HEK293 (cell line): ENCODE results near the gene MASP1.

ENCODE experiments used
- CTCF ChIA-PET: fragments of 350-600 bp; formaldehyde crosslinking; extraction: SDS; loops from one replicate; lab custom pipeline; 2021; ENCODE audit warnings: antibody characterized with exemption; lab: Yijun Ruan, JAX
- POLR2A ChIA-PET: fragments of 300-600 bp; formaldehyde crosslinking; extraction: SDS; loops from one replicate; lab custom pipeline; 2020; ENCODE audit warnings: antibody characterized with exemption, inconsistent platforms; lab: Yijun Ruan, JAX
- H3K27ac ChIP-seq: fragments of 200-500 bp; sonication (Bioruptor generic); 2 replicates; pipeline ENCODE4 v1.5.1; 2014; ENCODE audit warnings: low read depth, low read length, control low read depth, inconsistent platforms; ENCODE audit errors: extremely low read depth
- H3K36me3 ChIP-seq, 2 experiments: fragments of 200-500 bp in 1 of 2; sonication (Bioruptor generic) in 1 of 2; 1 replicate in 1 of 2; 2 replicates in 1 of 2; pipeline ENCODE4 v1.5.1; 2014 to 2017; ENCODE audit warnings: inconsistent platforms in 2 of 2, low read length in 2 of 2; ENCODE audit not compliant: control insufficient read depth in 2 of 2, insufficient read depth in 1 of 2
- H3K4me1 ChIP-seq: fragments of 200-500 bp; sonication (Bioruptor generic); 2 replicates; pipeline ENCODE4 v1.5.1; 2014; ENCODE audit warnings: mild to moderate bottlenecking, low read length, inconsistent platforms; ENCODE audit not compliant: control insufficient read depth, insufficient read depth
- H3K4me3 ChIP-seq: 2 replicates; pipeline ENCODE4 v1.5.1; 2011; ENCODE audit warnings: low read depth, mild to moderate bottlenecking, control low read depth, low read length, moderate library complexity
- H3K9me3 ChIP-seq: fragments of 200-500 bp; sonication (Bioruptor generic); 2 replicates; pipeline ENCODE4 v1.5.1; 2014; ENCODE audit warnings: low read depth, low read length, inconsistent platforms; ENCODE audit not compliant: control insufficient read depth, insufficient read depth
- BCL11A ChIP-seq: fragments of 450-650 bp; formaldehyde crosslinking; IDR thresholded peaks from 2 replicates; pipeline ENCODE4 v1.5.1; 2016; ENCODE audit warnings: low read depth, missing biosample characterization, missing genetic modification characterization
- EGR2 ChIP-seq: fragments of 450-650 bp; formaldehyde crosslinking; IDR thresholded peaks from 2 replicates; pipeline ENCODE4 v1.5.1; 2016; ENCODE audit warnings: low read depth, missing biosample characterization, missing genetic modification characterization
- GLIS1 ChIP-seq: fragments of 450-650 bp; formaldehyde crosslinking; IDR thresholded peaks from 2 replicates; pipeline ENCODE4 v1.5.1; 2016; ENCODE audit warnings: missing biosample characterization, missing genetic modification characterization
- INSM2 ChIP-seq: fragments of 450-650 bp; formaldehyde crosslinking; IDR thresholded peaks from 2 replicates; pipeline ENCODE4 v1.5.1; 2016; ENCODE audit warnings: missing biosample characterization, missing genetic modification characterization
- KLF16 ChIP-seq: fragments of 450-650 bp; formaldehyde crosslinking; IDR thresholded peaks from 2 replicates; pipeline ENCODE4 v1.5.1; 2017; ENCODE audit warnings: missing biosample characterization, missing genetic modification characterization
- PRDM10 ChIP-seq: fragments of 450-650 bp; formaldehyde crosslinking; IDR thresholded peaks from 2 replicates; pipeline ENCODE4 v1.5.1; 2016; ENCODE audit warnings: missing biosample characterization, missing genetic modification characterization
- SETDB1 ChIP-seq: IDR thresholded peaks from one replicate; pipeline ENCODE4 v1.6.1; 2017; ENCODE audit warnings: mild to moderate bottlenecking, low read length, moderate library complexity, mixed read lengths; ENCODE audit not compliant: insufficient read length
- ZBTB1 ChIP-seq: fragments of 450-650 bp; formaldehyde crosslinking; IDR thresholded peaks from 2 replicates; pipeline ENCODE4 v1.5.1; 2016; ENCODE audit warnings: missing biosample characterization, missing genetic modification characterization
- ZFP69B ChIP-seq: fragments of 450-650 bp; formaldehyde crosslinking; IDR thresholded peaks from 2 replicates; pipeline ENCODE4 v1.5.1; 2016; ENCODE audit warnings: missing biosample characterization, missing genetic modification characterization
- ZNF18 ChIP-seq: fragments of 450-650 bp; formaldehyde crosslinking; IDR thresholded peaks from 2 replicates; pipeline ENCODE4 v1.5.1; 2016; ENCODE audit warnings: missing biosample characterization, missing genetic modification characterization
- ZNF19 ChIP-seq: fragments of 450-650 bp; formaldehyde crosslinking; IDR thresholded peaks from 2 replicates; pipeline ENCODE4; 2016; ENCODE audit warnings: missing biosample characterization, missing genetic modification characterization, low read depth
- ZNF2 ChIP-seq: fragments of 450-650 bp; formaldehyde crosslinking; IDR thresholded peaks from 2 replicates; pipeline ENCODE4 v1.5.1; 2016; ENCODE audit warnings: missing biosample characterization, missing genetic modification characterization
- ZNF221 ChIP-seq: fragments of 450-650 bp; formaldehyde crosslinking; IDR thresholded peaks from 2 replicates; pipeline ENCODE4 v1.5.1; 2017; ENCODE audit warnings: missing biosample characterization, missing genetic modification characterization, borderline replicate concordance
- ZNF239 ChIP-seq: fragments of 450-650 bp; formaldehyde crosslinking; IDR thresholded peaks from 2 replicates; pipeline ENCODE4 v1.5.1; 2016; ENCODE audit warnings: missing biosample characterization, missing genetic modification characterization
- ZNF26 ChIP-seq: fragments of 450-650 bp; formaldehyde crosslinking; IDR thresholded peaks from 2 replicates; pipeline ENCODE4 v1.5.1; 2016; ENCODE audit warnings: missing biosample characterization, missing genetic modification characterization
- ZNF266 ChIP-seq: fragments of 450-650 bp; formaldehyde crosslinking; IDR thresholded peaks from 2 replicates; pipeline ENCODE4 v1.5.1; 2016; ENCODE audit warnings: missing biosample characterization, missing genetic modification characterization, low read depth
- ZNF335 ChIP-seq: fragments of 450-650 bp; formaldehyde crosslinking; conservative IDR thresholded peaks from 2 replicates; pipeline ENCODE4 v1.5.1; 2016; ENCODE audit warnings: missing biosample characterization, missing genetic modification characterization
- ZNF354C ChIP-seq: fragments of 450-650 bp; formaldehyde crosslinking; IDR thresholded peaks from 2 replicates; pipeline ENCODE4 v1.5.1; 2016; ENCODE audit warnings: missing biosample characterization, missing genetic modification characterization, low read depth, borderline replicate concordance
- ZNF362 ChIP-seq: fragments of 450-650 bp; formaldehyde crosslinking; IDR thresholded peaks from 2 replicates; pipeline ENCODE4 v1.5.1; 2016; ENCODE audit warnings: missing biosample characterization, missing genetic modification characterization
- ZNF404 ChIP-seq: fragments of 450-650 bp; formaldehyde crosslinking; IDR thresholded peaks from 2 replicates; pipeline ENCODE4 v1.5.1; 2017; ENCODE audit warnings: missing biosample characterization, missing genetic modification characterization
- ZNF423 ChIP-seq: fragments of 450-650 bp; formaldehyde crosslinking; IDR thresholded peaks from 2 replicates; pipeline ENCODE4 v1.5.1; 2016; ENCODE audit warnings: missing biosample characterization, missing genetic modification characterization
- ZNF426 ChIP-seq: fragments of 450-650 bp; formaldehyde crosslinking; IDR thresholded peaks from 2 replicates; pipeline ENCODE4 v1.5.1; 2017; ENCODE audit warnings: missing biosample characterization, missing genetic modification characterization, mild to moderate bottlenecking, inconsistent platforms, moderate library complexity
- ZNF530 ChIP-seq: fragments of 450-650 bp; formaldehyde crosslinking; IDR thresholded peaks from 2 replicates; pipeline ENCODE4 v1.5.1; 2016; ENCODE audit warnings: low read depth, missing biosample characterization, missing genetic modification characterization
- ZNF571 ChIP-seq: fragments of 450-650 bp; formaldehyde crosslinking; IDR thresholded peaks from 2 replicates; pipeline ENCODE4 v1.5.0; 2017; ENCODE audit warnings: missing biosample characterization, missing genetic modification characterization
- ZNF600 ChIP-seq: fragments of 450-650 bp; formaldehyde crosslinking; IDR thresholded peaks from 2 replicates; pipeline ENCODE4 v1.5.1; 2016; ENCODE audit warnings: missing biosample characterization, missing genetic modification characterization
- ZNF660 ChIP-seq: fragments of 450-650 bp; IDR thresholded peaks from 2 replicates; pipeline ENCODE4 v1.5.1; 2018; ENCODE audit warnings: missing biosample characterization, mild to moderate bottlenecking, missing genetic modification characterization
- ZNF792 ChIP-seq: fragments of 450-650 bp; formaldehyde crosslinking; IDR thresholded peaks from 2 replicates; pipeline ENCODE4 v1.5.1; 2016; ENCODE audit warnings: missing biosample characterization, missing genetic modification characterization

MASP1 gene

GRCh38 chr3:187186801-187187421 lies 104.6 kb downstream of the MASP1 start:
- POLR2A ChIA-PET: interaction anchor here (0.6 kb wide), 1 partner anchor 103 kb away, joined by 4 read pairs; no protein-coding TSS in a partner anchor
- CTCF ChIA-PET: interaction anchor here (0.6 kb wide), 1 partner anchor 505 kb away, joined by 3 read pairs; no protein-coding TSS in a partner anchor

GRCh38 chr3:187186375-187186774 lies 105.2 kb downstream of the MASP1 start:
- no peak overlapping the region for H3K27ac ChIP-seq
- H3K4me1 ChIP-seq: no peaks in the 10 kb centered on the region
- CTCF ChIA-PET: interaction anchor here (0.6 kb wide), 1 partner anchor 505 kb away, joined by 3 read pairs; no protein-coding TSS in a partner anchor
- H3K9me3 ChIP-seq: no peaks in the 10 kb centered on the region
- no peak overlapping the region for H3K4me3 ChIP-seq
- no peaks in the 10 kb centered on the region for H3K36me3 ChIP-seq
- POLR2A ChIA-PET: interaction anchor here (0.6 kb wide), 1 partner anchor 102 kb away, joined by 4 read pairs; no protein-coding TSS in a partner anchor
- TF ChIP-seq ZBTB1 (no peak), ZNF354C (tag by site-specific recombination) (no peak), ZNF26 (tag by site-specific recombination) (no peak), ZNF239 (no peak), ZNF426 (tag by site-specific recombination) (no peak), KLF16 (tag by site-specific recombination) (no peak), ZNF423 (tag by site-specific recombination) (no peak), INSM2 (tag by site-specific recombination) (no peak), ZNF221 (no peak), SETDB1 (no peak), ZNF362 (tag by site-specific recombination) (no peak)

More at GRCh38 chr3:187186801-187187421, 104.6 kb downstream of the MASP1 start:
- H3K4me1 ChIP-seq: no peaks in the 10 kb centered on the region
- no peak overlapping the region for H3K4me3 ChIP-seq
- no peak overlapping the region for H3K27ac ChIP-seq
- H3K36me3 ChIP-seq: no peaks in the 10 kb centered on the region
- TF ChIP-seq ZNF404 (tag by site-specific recombination) (no peak), ZNF18 (no peak), ZNF266 (tag by site-specific recombination) (no peak), EGR2 (tag by site-specific recombination) (no peak), ZNF571 (tag by site-specific recombination) (no peak), ZNF354C (tag by site-specific recombination) (no peak), BCL11A (tag by site-specific recombination) (no peak), ZNF600 (tag by site-specific recombination) (peak; percentile 63; the same call in 1 of the 2 replicates), PRDM10 (peak; percentile 19; the same call in 1 of the 2 replicates), GLIS1 (tag by site-specific recombination) (peak; percentile 61), ZNF335 (peak; percentile 36; the same call in 1 of the 2 replicates), ZFP69B (tag by site-specific recombination) (no peak), ZNF19 (tag by site-specific recombination) (no peak), ZNF2 (tag by site-specific recombination) (peak; percentile 100), ZNF660 (tag by site-specific recombination) (peak; percentile 79; the same call in 1 of the 2 replicates), ZNF530 (tag by site-specific recombination) (no peak), ZNF792 (tag by site-specific recombination) (no peak)
- H3K9me3 ChIP-seq: no peaks in the 10 kb centered on the region
